Stomach (tissue), 9 donors: ENCODE data around the gene CHPF. TPM values are rescaled to one million over a fixed set of nuclear protein-coding genes. Genes with fewer than 3 reads are reported as not detected.
A peak's percentile ranks its signal among the peaks of the same experiment; 100 is the strongest.

Source experiments
- DNase-seq, 2 donors: peaks; one replicate each; pipeline versions ENCODE4 v3.0.0 to v3.0.0-alpha.2; 2013 to 2019
- H3K27ac ChIP-seq, 5 donors: fragments of 200-600 bp in 4 of 5; sonication (generic) in 4 of 5; one replicate each; pipeline ENCODE4 v1.5.1; 2013 to 2019; ENCODE audit warnings: mild to moderate bottlenecking in 1 of 5, moderate library complexity in 1 of 5
- H3K27me3 ChIP-seq, 3 donors: fragments of 200-600 bp; sonication (generic); one replicate each; pipeline ENCODE4 v1.5.1; 2017 to 2019; ENCODE audit warnings: mixed run types in 1 of 3
- H3K36me3 ChIP-seq, 4 donors: fragments of 200-600 bp; sonication (generic); 1 replicate in 3 of 4; 2 replicates in 1 of 4; pipeline ENCODE4 v1.5.1; 2016 to 2019
- H3K4me1 ChIP-seq, 4 donors: fragments of 200-600 bp; sonication (generic); one replicate each; pipeline ENCODE4 v1.5.1; 2016 to 2019
- H3K4me3 ChIP-seq, 4 donors: fragments of 200-600 bp; sonication (generic) in 3 of 4; one replicate each; pipeline ENCODE4 v1.5.1; 2016 to 2019; ENCODE audit warnings: mild to moderate bottlenecking in 1 of 4
- H3K9me3 ChIP-seq, 4 donors: fragments of 200-600 bp; sonication (generic); one replicate each; pipeline ENCODE4 v1.5.1; 2016 to 2019
- CTCF ChIP-seq, 7 experiments: fragments of 450-650 bp in 4 of 7; fragments of 200-600 bp in 3 of 7; sonication (generic) in 3 of 7; IDR thresholded peaks; one replicate each; pipeline ENCODE4 v1.5.1; 2016 to 2019; ENCODE audit warnings: antibody characterized with exemption in 7 of 7, control low read depth in 2 of 7, mild to moderate bottlenecking in 1 of 7
- EP300 ChIP-seq: sonication (generic); formaldehyde crosslinking; IDR thresholded peaks from one replicate; pipeline ENCODE4 v1.6.1; 2017; ENCODE audit warnings: antibody characterized with exemption
- POLR2A ChIP-seq, 4 donors: fragments of 450-650 bp; IDR thresholded peaks; one replicate each; pipeline ENCODE4 v1.6.1; 2016; ENCODE audit warnings: antibody characterized with exemption in 4 of 4, control low read depth in 2 of 4, mild to moderate bottlenecking in 1 of 4, moderate library complexity in 1 of 4
- POLR2AphosphoS5 ChIP-seq, 3 donors: sonication (generic); formaldehyde crosslinking; IDR thresholded peaks; one replicate each; pipeline ENCODE4 v1.6.1; 2016; ENCODE audit warnings: antibody characterized with exemption in 3 of 3
- WGBS, 5 donors: extraction: QIAGEN DNeasy Blood & Tissue Kit in 3 of 5; methylation state at CpG; one replicate each; pipeline versions ENCODE4 v1.1.5 to v1.1.7; 2013 to 2018; 5-methylcytosine and 5-hydroxymethylcytosine counted together
- intact Hi-C: fragments of 100-400 bp; cut with DNase I; formaldehyde crosslinking; loops from one replicate; pipeline ENCODE4 v1.15.1; 2023; ENCODE audit warnings: low total_unique reads
- polyA plus RNA-seq, 3 donors: library from polyadenylated mRNA; stranded (reverse); fragments of 200-250 nt; gene quantifications; one replicate each; pipeline ENCODE4 v1.2.3, GENCODE V29; 2013
- total RNA-seq, 5 donors: library from RNA; depleted of rRNA; stranded (reverse); fragments of >200 nt; gene quantifications; one replicate each; pipeline versions ENCODE4 v1.1.0 to v1.2.3, GENCODE V29; 2014 to 2016
- donor health status: healthy with polysubstance abuse.
- donor health status: Bipolar disorder and iron deficiency.
- donor health status: healthy.

The CHPF gene
- total and polyA plus RNA-seq, 8 donors = 10.8 to 119 (median 45.7) TPM

GRCh38 chr2:219508971-219509779, 34.4 kb downstream of the CHPF start:
- no peak overlapping the region for H3K27ac ChIP-seq
- peaks cover 14 to 46% (median 32%) of the 10 kb centered on the region in 4 donors for H3K4me1 ChIP-seq
- peak in 1 of 2 donors; percentile 56 for DNase-seq
- H3K9me3 ChIP-seq = no peaks in the 10 kb centered on the region
- peaks cover 0 to 66% (median 57%) of the 10 kb centered on the region in 3 donors for H3K27me3 ChIP-seq
- H3K4me3 ChIP-seq = peak overlapping the region in 1 of 4 donors; percentile 40
- TF ChIP-seq POLR2A (IDR thresholded peaks at IDR 0.05) (no peak), EP300 (no peak), POLR2AphosphoS5 (IDR thresholded peaks at IDR 0.05) (no peak), CTCF (IDR thresholded peaks at IDR 0.05) (no peak)
- intact Hi-C loops = no loop called here
- WGBS, 5 donors = 6 to 16% (median 12%) methylated on average over 8 to 14 of the region's 14 CpGs
- peaks cover 27 to 37% (median 33%) of the 10 kb centered on the region in 4 donors for H3K36me3 ChIP-seq

GRCh38 chr2:219508444-219508734, 35.2 kb downstream of the CHPF start:
- no peak for DNase-seq
- Histone ChIP-seq H3K4me3 (no peak overlapping the region), H3K9me3 (no peaks in the 10 kb centered on the region), H3K4me1 (peaks cover 14 to 39% (median 26%) of the 10 kb centered on the region in 4 donors), H3K36me3 (peaks cover 30 to 45% (median 41%) of the 10 kb centered on the region in 4 donors), H3K27ac (no peak overlapping the region), H3K27me3 (peaks cover 0 to 58% (median 49%) of the 10 kb centered on the region in 3 donors)
- intact Hi-C loops = no loop called here
- no peak for TF ChIP-seq EP300
- no peak for TF ChIP-seq CTCF (IDR thresholded peaks at IDR 0.05)
- no peak for TF ChIP-seq POLR2A (IDR thresholded peaks at IDR 0.05)
- TF ChIP-seq POLR2AphosphoS5 (IDR thresholded peaks at IDR 0.05) = no peak
- WGBS, 5 donors = 61 to 69% (median 65%) methylated on average over 4 of the region's 4 CpGs

- peak in 1 of 2 donors; percentile 55 for DNase-seq
- Histone ChIP-seq H3K4me1 (peaks cover 14 to 38% (median 25%) of the 10 kb centered on the region in 4 donors), H3K9me3 (no peaks in the 10 kb centered on the region), H3K27me3 (peaks cover 0 to 52% (median 44%) of the 10 kb centered on the region in 3 donors), H3K36me3 (peaks cover 30 to 50% (median 47%) of the 10 kb centered on the region in 4 donors), H3K4me3 (no peak overlapping the region), H3K27ac (no peak overlapping the region)
- WGBS, 5 donors = 47 to 52% (median 49%) methylated on average over 7 to 8 of the region's 8 CpGs
- TF ChIP-seq POLR2AphosphoS5 (IDR thresholded peaks at IDR 0.05) (no peak), POLR2A (IDR thresholded peaks at IDR 0.05) (no peak), CTCF (IDR thresholded peaks at IDR 0.05) (no peak), EP300 (no peak)
- intact Hi-C loops = no loop called here
Measured at GRCh38 chr2:219507581-219508443, 35.8 kb downstream of the CHPF start.

- H3K36me3 ChIP-seq = peaks cover 30 to 59% (median 55%) of the 10 kb centered on the region in 4 donors
- TF ChIP-seq EP300 (no peak), POLR2AphosphoS5 (IDR thresholded peaks at IDR 0.05) (no peak), CTCF (IDR thresholded peaks at IDR 0.05) (no peak), POLR2A (IDR thresholded peaks at IDR 0.05) (no peak)
- 73 to 87% (median 74%) methylated on average over 14 to 17 of the region's 17 CpGs for WGBS, 5 donors
- H3K9me3 ChIP-seq = no peaks in the 10 kb centered on the region
- H3K27ac ChIP-seq = no peak overlapping the region
- H3K4me3 ChIP-seq = no peak overlapping the region
- peak in 1 of 2 donors; percentile 54 for DNase-seq
- intact Hi-C loops = no loop called here
- peaks cover 0 to 44% (median 35%) of the 10 kb centered on the region in 3 donors for H3K27me3 ChIP-seq
- peaks cover 14 to 30% (median 24%) of the 10 kb centered on the region in 4 donors for H3K4me1 ChIP-seq
Measured at GRCh38 chr2:219506802-219507526, 36.6 kb downstream of the CHPF start.
